CD4-positive, alpha-beta T cell (primary cell): Measurements from ENCODE around the gene KRTAP5-9. TPM values are rescaled to one million over a fixed set of nuclear protein-coding genes. Genes with fewer than 3 reads are reported as not detected.
A peak's percentile ranks its signal among the peaks of the same experiment; 100 is the strongest.

ENCODE experiments used
- ATAC-seq: fragments of 200-7000 bp; cut with Tn5 transposase; one replicate; pipeline ENCODE4 v1.10.0; 2022; ENCODE audit warnings: mild to moderate bottlenecking; ENCODE audit not compliant: poor library complexity
- CTCF ChIA-PET: fragments of 350-600 bp; sonication (Branson Sonifier 250); formaldehyde crosslinking; loops from one replicate; lab custom pipeline; 2021; ENCODE audit warnings: antibody characterized with exemption, inconsistent platforms; lab: Charles Lee
- POLR2A ChIA-PET: fragments of 350-600 bp; sonication (Branson Sonifier 250); formaldehyde crosslinking; loops from one replicate; lab custom pipeline; 2021; ENCODE audit warnings: antibody characterized with exemption, inconsistent platforms; lab: Charles Lee
- DNase-seq, 14 experiments: peaks; one replicate each; pipeline ENCODE4 v3.0.0-alpha.2; 2013 to 2020; ENCODE audit warnings: mixed read lengths in 2 of 14
- H3K27ac ChIP-seq, 2 donors: one replicate each; pipeline versions ENCODE4 v1.5.1 to v1.7.0; 2013; ENCODE audit warnings: low read length in 2 of 2, low read depth in 1 of 2, mild to moderate bottlenecking in 1 of 2
- H3K27me3 ChIP-seq, 2 experiments: 1 replicate in 1 of 2; 2 replicates in 1 of 2; pipeline versions ENCODE4 v1.6.1 to v1.7.0; 2013; ENCODE audit warnings: low read length in 2 of 2, control low read depth in 1 of 2, mild to moderate bottlenecking in 1 of 2, moderate library complexity in 1 of 2; ENCODE audit not compliant: insufficient read depth in 2 of 2, control insufficient read depth in 1 of 2
- H3K36me3 ChIP-seq: one replicate; pipeline ENCODE4 v1.6.1; 2013; ENCODE audit warnings: low read length, control low read depth; ENCODE audit not compliant: insufficient read depth
- H3K4me1 ChIP-seq: one replicate; pipeline ENCODE4 v1.6.1; 2013; ENCODE audit warnings: low read length, control low read depth; ENCODE audit not compliant: insufficient read depth
- H3K4me3 ChIP-seq: one replicate; pipeline ENCODE4 v1.5.1; 2013; ENCODE audit warnings: mild to moderate bottlenecking, low read length, moderate library complexity
- H3K9me3 ChIP-seq, 2 experiments: 1 replicate in 1 of 2; 2 replicates in 1 of 2; pipeline versions ENCODE4 v1.6.1 to v1.7.0; 2013; ENCODE audit warnings: low read length in 2 of 2, mild to moderate bottlenecking in 2 of 2, control low read depth in 1 of 2, moderate library complexity in 1 of 2; ENCODE audit not compliant: control insufficient read depth in 1 of 2, insufficient read depth in 1 of 2
- H3K27ac Mint-ChIP-seq: one replicate; pipeline ENCODE4 v1.8.0; 2020; ENCODE audit warnings: mixed read lengths
- H3K27me3 Mint-ChIP-seq: one replicate; pipeline ENCODE4 v1.8.0; 2021; ENCODE audit warnings: mixed read lengths
- H3K36me3 Mint-ChIP-seq: one replicate; pipeline ENCODE4 v1.8.0; 2021; ENCODE audit warnings: low read depth, mixed read lengths
- H3K4me1 Mint-ChIP-seq: one replicate; pipeline ENCODE4 v1.8.0; 2021; ENCODE audit warnings: low read depth, mixed read lengths
- H3K4me3 Mint-ChIP-seq: one replicate; pipeline ENCODE4 v1.8.0; 2020; ENCODE audit warnings: mild to moderate bottlenecking, mixed read lengths
- H3K9me3 Mint-ChIP-seq: one replicate; pipeline ENCODE4 v1.8.0; 2020; ENCODE audit warnings: mixed read lengths
- CTCF ChIP-seq: fragments of 200-600 bp; IDR thresholded peaks from one replicate; pipeline ENCODE4 v1.8.0; 2022; ENCODE audit warnings: antibody characterized with exemption, mild to moderate bottlenecking
- intact Hi-C, 2 experiments: fragments of 100-400 bp; cut with DNase I in 1 of 2; cut with micrococcal nuclease in 1 of 2; formaldehyde crosslinking; loops; one replicate each; pipeline versions ENCODE4 v1.15.1 to v1.9.0; 2023 to 2025; cut with DNase I, micrococcal nuclease
- total RNA-seq, 174 experiments: library from RNA in 2 of 174; stranded (reverse) in 2 of 174; gene quantifications; one replicate each; pipeline ENCODE4 v1.2.3 and lab custom pipeline; 2021 to 2026

Gene KRTAP5-9
- total RNA-seq, 2 experiments from 2014 or later: 0.28 TPM; not detected in 1

- no peaks in the 10 kb centered on the region for H3K36me3 Mint-ChIP-seq
- no peak overlapping the region for H3K27ac Mint-ChIP-seq
- POLR2A ChIA-PET: no interaction called here
- H3K27me3 Mint-ChIP-seq: peaks cover 34% of the 10 kb centered on the region
- TF ChIP-seq CTCF: no peak
- DNase-seq: no peak
- H3K4me3 ChIP-seq: no peak overlapping the region
- no peaks in the 10 kb centered on the region for H3K4me1 ChIP-seq
- intact Hi-C loops: no loop called here
- H3K36me3 ChIP-seq: no peaks in the 10 kb centered on the region
- H3K27me3 ChIP-seq: peaks cover 0 to 3% of the 10 kb centered on the region in 2 experiments
- peaks cover 0 to 17% of the 10 kb centered on the region in 2 experiments for H3K9me3 ChIP-seq
- CTCF ChIA-PET: no interaction called here
- peaks cover 8% of the 10 kb centered on the region for H3K9me3 Mint-ChIP-seq
- no peak overlapping the region for H3K4me3 Mint-ChIP-seq
- no peak overlapping the region for H3K27ac ChIP-seq
- H3K4me1 Mint-ChIP-seq: no peaks in the 10 kb centered on the region
- no peak for ATAC-seq
Measured at GRCh38 chr11:71545405-71545966, 2.7 kb upstream of the KRTAP5-9 start.

- CTCF ChIA-PET: no interaction called here
- no peak overlapping the region for H3K4me3 Mint-ChIP-seq
- no peaks in the 10 kb centered on the region for H3K4me1 ChIP-seq
Measured at GRCh38 chr11:71548716-71549151, 514 bp downstream of the KRTAP5-9 start.

GRCh38 chr11:71551711-71552110 is 3.5 kb downstream of the KRTAP5-9 start:
- no peak for ATAC-seq

More at GRCh38 chr11:71548716-71549151, 514 bp downstream of the KRTAP5-9 start:
- Histone ChIP-seq H3K36me3 (no peaks in the 10 kb centered on the region), H3K27me3 (peaks cover 0 to 3% of the 10 kb centered on the region in 2 experiments), H3K27ac (no peak overlapping the region), H3K9me3 (peaks cover 0 to 11% of the 10 kb centered on the region in 2 experiments), H3K4me3 (no peak overlapping the region)
- intact Hi-C loops: no loop called here
- H3K4me1 Mint-ChIP-seq: no peaks in the 10 kb centered on the region
- H3K9me3 Mint-ChIP-seq: no peaks in the 10 kb centered on the region
- no peaks in the 10 kb centered on the region for H3K36me3 Mint-ChIP-seq
- peaks cover 30% of the 10 kb centered on the region for H3K27me3 Mint-ChIP-seq
- H3K27ac Mint-ChIP-seq: no peak overlapping the region
- no peak for ATAC-seq
- TF ChIP-seq CTCF: no peak
- POLR2A ChIA-PET: no interaction called here
- no peak for DNase-seq

More at GRCh38 chr11:71551711-71552110, 3.5 kb downstream of the KRTAP5-9 start:
- POLR2A ChIA-PET: no interaction called here
- Histone ChIP-seq H3K4me3 (no peak overlapping the region), H3K9me3 (peaks cover 0 to 16% of the 10 kb centered on the region in 2 experiments), H3K36me3 (no peaks in the 10 kb centered on the region), H3K27ac (no peak overlapping the region), H3K4me1 (no peaks in the 10 kb centered on the region), H3K27me3 (peaks cover 0 to 3% of the 10 kb centered on the region in 2 experiments)
- peak in 2 of 14 experiments; percentile 4 to 8 for DNase-seq
- no peak for TF ChIP-seq CTCF
- H3K27me3 Mint-ChIP-seq: peaks cover 25% of the 10 kb centered on the region
- H3K4me1 Mint-ChIP-seq: no peaks in the 10 kb centered on the region
- H3K27ac Mint-ChIP-seq: no peak overlapping the region
- no peak overlapping the region for H3K4me3 Mint-ChIP-seq
- no peaks in the 10 kb centered on the region for H3K36me3 Mint-ChIP-seq
- intact Hi-C loops: no loop called here
- no peaks in the 10 kb centered on the region for H3K9me3 Mint-ChIP-seq
- CTCF ChIA-PET: no interaction called here
